PFSK-1 (cell line): ENCODE measurements around the gene GP1BB.

ENCODE experiments used
- FOXP2 ChIP-seq: optimal IDR thresholded peaks from 2 replicates; pipeline ENCODE3; 2011; ENCODE audit warnings: borderline replicate concordance, control low read depth, inconsistent platforms; ENCODE audit not compliant: insufficient read depth; ENCODE audit errors: extremely low read length, extremely low read depth
- POLR2AphosphoS5 ChIP-seq: IDR thresholded peaks from 2 replicates; pipeline ENCODE4 v1.6.1; 2012; ENCODE audit warnings: low read depth, mild to moderate bottlenecking, control low read depth, low read length, moderate library complexity
- SIN3A ChIP-seq: IDR thresholded peaks from 2 replicates; pipeline ENCODE4 v1.6.1; 2012; ENCODE audit warnings: mild to moderate bottlenecking, low read length, moderate library complexity, borderline replicate concordance; ENCODE audit not compliant: insufficient read depth
- TAF1 ChIP-seq: IDR thresholded peaks from 2 replicates; pipeline ENCODE4 v1.6.1; 2012; ENCODE audit warnings: low read length, control low read depth, borderline replicate concordance; ENCODE audit not compliant: insufficient read depth
- TF ChIP-seq, protein P1 (sequence below), 2 experiments: IDR thresholded peaks; 2 replicates each; pipeline versions ENCODE4 v1.6.1 to v1.8.0; 2011 to 2012; ENCODE audit warnings: low read depth in 2 of 2, low read length in 2 of 2, control low read depth in 1 of 2, inconsistent platforms in 1 of 2, mild to moderate bottlenecking in 1 of 2, moderate library complexity in 1 of 2; ENCODE audit not compliant: insufficient read depth in 1 of 2

Gene GP1BB

DNA sequence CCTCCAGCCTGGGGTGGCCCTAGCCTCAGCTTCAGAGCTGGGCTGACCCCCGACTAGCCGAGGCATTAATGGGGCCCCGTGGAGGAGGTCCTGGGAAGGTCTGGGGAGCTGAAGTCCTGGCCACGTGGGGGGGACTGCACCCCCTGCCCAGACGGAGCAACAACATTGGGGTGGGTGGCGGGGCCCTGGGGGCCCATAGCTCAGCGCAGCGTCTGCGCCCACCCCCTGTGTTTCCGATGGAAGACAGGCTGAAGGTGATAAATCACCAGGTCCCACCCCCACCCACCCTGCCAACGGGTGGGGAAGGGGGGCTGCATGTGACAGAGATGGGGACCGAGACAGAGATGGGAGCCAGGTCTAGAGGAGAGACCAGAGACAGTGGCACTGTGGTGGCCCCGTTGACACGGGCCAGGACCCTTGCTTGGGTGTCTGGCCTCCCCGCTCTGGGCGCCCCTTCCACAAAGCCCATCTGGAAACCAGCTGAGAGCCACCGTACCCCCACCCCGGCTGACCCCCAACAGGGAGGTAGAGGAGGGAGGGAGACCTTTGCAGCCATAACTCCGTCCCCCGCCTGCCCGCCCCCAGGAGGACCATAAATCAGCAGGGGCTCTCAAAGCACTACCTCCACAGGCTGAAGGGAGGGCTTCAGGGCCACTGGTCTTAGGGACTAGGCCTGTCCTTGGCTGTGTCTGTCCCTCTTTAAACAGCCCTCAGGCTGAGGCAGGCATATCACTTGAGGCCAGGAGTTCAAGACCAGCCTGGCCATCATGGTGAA is 8.2 kb downstream of the GP1BB start:
- no peak for TF ChIP-seq POLR2AphosphoS5
- no peak for TF ChIP-seq FOXP2
- TF ChIP-seq, protein P1, sequence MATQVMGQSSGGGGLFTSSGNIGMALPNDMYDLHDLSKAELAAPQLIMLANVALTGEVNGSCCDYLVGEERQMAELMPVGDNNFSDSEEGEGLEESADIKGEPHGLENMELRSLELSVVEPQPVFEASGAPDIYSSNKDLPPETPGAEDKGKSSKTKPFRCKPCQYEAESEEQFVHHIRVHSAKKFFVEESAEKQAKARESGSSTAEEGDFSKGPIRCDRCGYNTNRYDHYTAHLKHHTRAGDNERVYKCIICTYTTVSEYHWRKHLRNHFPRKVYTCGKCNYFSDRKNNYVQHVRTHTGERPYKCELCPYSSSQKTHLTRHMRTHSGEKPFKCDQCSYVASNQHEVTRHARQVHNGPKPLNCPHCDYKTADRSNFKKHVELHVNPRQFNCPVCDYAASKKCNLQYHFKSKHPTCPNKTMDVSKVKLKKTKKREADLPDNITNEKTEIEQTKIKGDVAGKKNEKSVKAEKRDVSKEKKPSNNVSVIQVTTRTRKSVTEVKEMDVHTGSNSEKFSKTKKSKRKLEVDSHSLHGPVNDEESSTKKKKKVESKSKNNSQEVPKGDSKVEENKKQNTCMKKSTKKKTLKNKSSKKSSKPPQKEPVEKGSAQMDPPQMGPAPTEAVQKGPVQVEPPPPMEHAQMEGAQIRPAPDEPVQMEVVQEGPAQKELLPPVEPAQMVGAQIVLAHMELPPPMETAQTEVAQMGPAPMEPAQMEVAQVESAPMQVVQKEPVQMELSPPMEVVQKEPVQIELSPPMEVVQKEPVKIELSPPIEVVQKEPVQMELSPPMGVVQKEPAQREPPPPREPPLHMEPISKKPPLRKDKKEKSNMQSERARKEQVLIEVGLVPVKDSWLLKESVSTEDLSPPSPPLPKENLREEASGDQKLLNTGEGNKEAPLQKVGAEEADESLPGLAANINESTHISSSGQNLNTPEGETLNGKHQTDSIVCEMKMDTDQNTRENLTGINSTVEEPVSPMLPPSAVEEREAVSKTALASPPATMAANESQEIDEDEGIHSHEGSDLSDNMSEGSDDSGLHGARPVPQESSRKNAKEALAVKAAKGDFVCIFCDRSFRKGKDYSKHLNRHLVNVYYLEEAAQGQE (IDR thresholded peaks at IDR 0.05; ENCODE audit: insufficient read depth in 1 of 2, low read depth in 2 of 2, low read length in 2 of 2) = no peak
- TF ChIP-seq TAF1 = no peak
- TF ChIP-seq SIN3A = no peak

GRCh38 chr22:19732403-19733113 is 9.2 kb downstream of the GP1BB start:
- TF ChIP-seq FOXP2 (no peak), POLR2AphosphoS5 (no peak), SIN3A (no peak), TAF1 (no peak)
- TF ChIP-seq, protein P1 (IDR thresholded peaks at IDR 0.05; ENCODE audit: insufficient read depth in 1 of 2, low read depth in 2 of 2, low read length in 2 of 2) = no peak

- no peak for TF ChIP-seq FOXP2
Observed at GRCh38 chr22:19733755-19734154, 10.4 kb downstream of the GP1BB start.

DNA sequence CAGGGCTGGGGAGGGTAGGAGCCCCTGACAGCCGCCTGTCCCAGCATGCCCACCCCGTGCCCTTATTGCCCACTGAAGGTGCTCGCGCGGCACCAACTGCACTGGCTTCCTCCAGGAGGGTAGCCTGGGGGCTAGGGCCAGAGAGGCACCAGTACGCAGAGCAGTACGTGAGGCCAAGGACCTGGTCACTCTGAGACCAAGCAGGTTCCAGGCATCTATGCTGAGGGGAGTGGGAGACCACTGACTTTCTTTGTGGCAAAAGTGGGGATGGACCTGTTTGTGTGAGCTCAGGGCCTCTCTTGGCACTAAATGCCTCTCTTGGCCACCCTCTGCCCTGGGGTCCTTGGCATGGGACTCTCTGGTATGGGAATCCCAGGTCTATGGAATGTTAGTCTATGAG is 10.8 kb downstream of the GP1BB start:
- no peak for TF ChIP-seq POLR2AphosphoS5
- TF ChIP-seq TAF1 = no peak
- TF ChIP-seq, protein P1 (IDR thresholded peaks at IDR 0.05; ENCODE audit: insufficient read depth in 1 of 2, low read depth in 2 of 2, low read length in 2 of 2) = no peak
- TF ChIP-seq FOXP2 = no peak
- TF ChIP-seq SIN3A = no peak

DNA sequence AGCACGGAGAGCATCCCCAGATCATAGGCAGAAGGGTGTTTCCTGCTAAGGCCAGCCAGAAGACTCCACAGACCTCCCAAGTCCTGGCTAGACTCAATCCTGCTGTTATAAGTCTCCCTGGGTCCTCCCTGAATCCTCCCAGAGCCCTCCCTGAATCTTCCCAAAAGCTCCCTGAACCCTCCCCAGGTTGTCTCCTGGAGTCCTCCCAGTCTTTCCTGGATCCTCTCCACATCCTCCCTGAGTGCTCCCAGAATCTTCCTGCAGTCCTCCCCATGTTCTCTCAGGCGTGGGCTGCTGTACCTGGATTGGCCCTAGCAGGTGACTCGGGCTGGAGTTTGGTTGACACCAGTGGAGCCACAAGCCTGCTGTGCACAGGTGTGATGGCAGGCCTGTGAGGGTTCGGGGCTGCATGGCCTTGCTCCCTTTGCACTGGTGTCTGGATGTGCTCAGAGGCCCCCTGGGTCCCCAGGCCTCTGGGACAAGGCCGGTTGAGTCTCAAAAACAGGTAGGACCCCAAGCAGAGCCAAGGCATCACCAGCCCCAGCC is 11.6 kb downstream of the GP1BB start:
- no peak for TF ChIP-seq TAF1
- no peak for TF ChIP-seq FOXP2
- no peak for TF ChIP-seq SIN3A
- no peak for TF ChIP-seq POLR2AphosphoS5
- TF ChIP-seq, protein P1 (IDR thresholded peaks at IDR 0.05; ENCODE audit: insufficient read depth in 1 of 2, low read depth in 2 of 2, low read length in 2 of 2) = no peak
